22Rv1 (cell line): ENCODE measurements around the gene DCP1B.

Experiments
- H3K27ac ChIP-seq: fragments of 450-650 bp; 2 replicates; pipeline ENCODE4 v1.5.1; 2017
- CTCF ChIP-seq: fragments of 450-650 bp; IDR thresholded peaks from 2 replicates; pipeline ENCODE4 v1.5.1; 2017; ENCODE audit warnings: mild to moderate bottlenecking
- ZFX ChIP-seq: fragments of 450-650 bp; IDR thresholded peaks from 2 replicates; pipeline ENCODE4 v1.6.1; 2017; ENCODE audit warnings: antibody characterized with exemption, borderline replicate concordance

Gene DCP1B

GRCh38 chr12:2008677-2009076 is 4.4 kb upstream of the DCP1B start:
- TF ChIP-seq ZFX (no peak), CTCF (no peak)

GRCh38 chr12:2003676-2004112 is 563 bp downstream of the DCP1B start:
- peak overlapping the region; percentile 70 for H3K27ac ChIP-seq
- TF ChIP-seq ZFX (no peak), CTCF (no peak)

More at GRCh38 chr12:2008677-2009076, 4.4 kb upstream of the DCP1B start:
- H3K27ac ChIP-seq = no peak overlapping the region

- H3K27ac ChIP-seq = no peak overlapping the region
- TF ChIP-seq CTCF (no peak), ZFX (no peak)
These were observed 8.9 kb downstream of the DCP1B start for GRCh38 chr12:1995205-1995896.

- H3K27ac ChIP-seq = no peak overlapping the region
- no peak for TF ChIP-seq ZFX
- TF ChIP-seq CTCF = no peak
These were observed 9.7 kb downstream of the DCP1B start for GRCh38 chr12:1994429-1995143.

GRCh38 chr12:1993871-1994371 is 10.3 kb downstream of the DCP1B start:
- no peak overlapping the region for H3K27ac ChIP-seq
- TF ChIP-seq CTCF (no peak), ZFX (no peak)

DNA sequence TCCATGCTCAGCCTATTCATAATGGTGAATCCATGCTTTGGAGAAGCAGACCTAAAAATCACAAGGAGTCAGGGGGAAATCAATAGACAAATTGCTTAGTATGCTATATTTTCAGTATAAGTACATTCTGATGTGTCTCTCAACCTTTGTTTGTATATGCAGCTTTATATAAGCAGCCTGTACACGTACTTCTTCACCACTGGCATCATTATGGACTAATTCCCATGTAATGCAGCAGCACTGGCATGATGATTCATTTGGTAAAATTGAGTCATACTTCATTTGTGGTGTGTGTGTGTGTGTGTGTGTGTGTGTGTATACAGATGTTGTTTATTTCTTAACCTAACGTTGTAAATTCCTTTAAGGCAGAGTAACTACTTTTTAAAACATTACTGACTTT is 10.9 kb downstream of the DCP1B start:
- H3K27ac ChIP-seq = no peak overlapping the region
- TF ChIP-seq ZFX (no peak), CTCF (no peak)

DNA sequence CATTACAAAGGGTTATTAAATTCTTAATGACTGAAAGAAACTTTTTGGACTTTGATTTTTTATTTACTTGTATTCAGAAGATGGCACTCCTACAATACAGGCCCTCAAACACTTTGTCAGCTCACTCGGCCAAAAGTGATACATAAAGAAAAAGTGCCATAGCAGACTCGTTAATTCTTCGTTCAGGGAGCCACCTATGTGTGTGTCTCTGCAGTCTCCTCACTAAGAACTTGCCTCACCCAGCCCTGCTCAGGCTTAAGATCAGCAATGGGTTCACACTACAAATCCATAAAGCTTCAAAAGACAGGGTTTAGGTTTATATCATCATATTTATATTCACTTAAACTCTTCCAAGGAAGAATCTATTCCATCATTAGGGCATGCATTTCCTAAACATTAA is 11.5 kb downstream of the DCP1B start:
- H3K27ac ChIP-seq = no peak overlapping the region

More for the DNA sequence above, 11.5 kb downstream of the DCP1B start:
- TF ChIP-seq ZFX (no peak), CTCF (no peak)
